Measurements from ENCODE around the gene MPRIP.

DNA sequence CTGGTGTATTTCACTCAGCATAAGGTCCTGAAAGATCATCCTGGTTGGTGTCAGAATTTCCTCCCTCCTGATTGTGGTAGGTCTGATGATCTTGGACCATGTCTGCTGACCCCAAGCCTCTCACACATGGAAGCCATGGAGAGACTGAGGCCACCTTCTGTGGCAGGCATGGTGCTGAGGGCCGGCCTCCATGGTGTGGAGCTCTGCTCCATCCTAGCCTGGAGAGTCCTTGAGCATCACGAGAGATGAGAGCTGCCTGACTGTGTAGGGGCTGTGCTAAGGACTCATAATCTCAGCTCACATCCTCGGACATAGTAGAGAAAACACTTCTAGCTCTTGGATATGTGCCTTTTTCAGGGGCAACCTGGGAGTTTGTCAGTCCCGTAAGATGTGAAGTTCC, 40.6 kb downstream of the MPRIP start:
- TF ChIP-seq RARB (CRISPR knock-in tag; IDR thresholded peaks at IDR 0.05), result no peak
- no peak for TF ChIP-seq CSRNP3 (CRISPR knock-in tag; IDR thresholded peaks at IDR 0.05)
- no peak for TF ChIP-seq ZFP30 (CRISPR knock-in tag; IDR thresholded peaks at IDR 0.05)
- TF ChIP-seq CSDC2 (CRISPR knock-in tag; IDR thresholded peaks at IDR 0.05), result no peak
- TF ChIP-seq, protein P1, sequence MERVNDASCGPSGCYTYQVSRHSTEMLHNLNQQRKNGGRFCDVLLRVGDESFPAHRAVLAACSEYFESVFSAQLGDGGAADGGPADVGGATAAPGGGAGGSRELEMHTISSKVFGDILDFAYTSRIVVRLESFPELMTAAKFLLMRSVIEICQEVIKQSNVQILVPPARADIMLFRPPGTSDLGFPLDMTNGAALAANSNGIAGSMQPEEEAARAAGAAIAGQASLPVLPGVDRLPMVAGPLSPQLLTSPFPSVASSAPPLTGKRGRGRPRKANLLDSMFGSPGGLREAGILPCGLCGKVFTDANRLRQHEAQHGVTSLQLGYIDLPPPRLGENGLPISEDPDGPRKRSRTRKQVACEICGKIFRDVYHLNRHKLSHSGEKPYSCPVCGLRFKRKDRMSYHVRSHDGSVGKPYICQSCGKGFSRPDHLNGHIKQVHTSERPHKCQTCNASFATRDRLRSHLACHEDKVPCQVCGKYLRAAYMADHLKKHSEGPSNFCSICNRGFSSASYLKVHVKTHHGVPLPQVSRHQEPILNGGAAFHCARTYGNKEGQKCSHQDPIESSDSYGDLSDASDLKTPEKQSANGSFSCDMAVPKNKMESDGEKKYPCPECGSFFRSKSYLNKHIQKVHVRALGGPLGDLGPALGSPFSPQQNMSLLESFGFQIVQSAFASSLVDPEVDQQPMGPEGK (CRISPR knock-in tag; IDR thresholded peaks at IDR 0.05; ENCODE audit: borderline replicate concordance), result no peak
- no peak for TF ChIP-seq GLIS3 (CRISPR knock-in tag; IDR thresholded peaks at IDR 0.05)

All from SK-N-SH treated with all-trans-retinoic acid at 6 μM for 48 hours (cell line).